ENCODE data around the gene PDE4D. TPM values are rescaled to one million over a fixed set of nuclear protein-coding genes. Genes with fewer than 3 reads are reported as not detected.

The PDE4D gene
- total RNA-seq, 4 donors from 2014 or later: 6.0 to 36.2 (median 10.0) TPM

DNA sequence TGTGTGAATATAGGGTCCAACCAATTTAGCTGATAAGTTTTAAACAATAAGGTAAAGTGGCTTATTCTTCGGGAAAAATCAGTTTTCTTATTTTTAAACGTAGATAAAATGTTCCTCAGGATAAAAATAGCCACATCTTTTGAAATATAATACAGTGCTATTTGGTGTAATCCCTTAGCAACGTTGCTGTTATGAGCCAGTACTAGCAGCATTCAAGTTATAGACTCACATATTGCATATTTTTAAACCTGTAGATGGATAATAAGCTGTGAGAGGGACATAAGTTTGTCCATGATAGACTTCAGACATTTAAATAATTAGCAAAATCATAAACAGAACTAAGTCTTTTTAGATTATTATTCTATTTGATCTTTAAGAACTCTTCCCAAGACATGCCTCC lies 6.3 kb downstream of the PDE4D start:
- Histone ChIP-seq H3K9me3 (no peaks in the 10 kb centered on the region), H3K36me3 (no peaks in the 10 kb centered on the region), H3K4me3 (no peak overlapping the region), H3K4me1 (no peaks in the 10 kb centered on the region), H3K27ac (no peak overlapping the region), H3K27me3 (peaks cover 0 to 6% (median 0%) of the 10 kb centered on the region in 4 donors)
- intact Hi-C loops (cut with DNase I): no loop called here
- no peak for DNase-seq
- 62% methylated on average over 3 of the region's 3 CpGs for WGBS, 2 donors
- TF ChIP-seq, protein P1, sequence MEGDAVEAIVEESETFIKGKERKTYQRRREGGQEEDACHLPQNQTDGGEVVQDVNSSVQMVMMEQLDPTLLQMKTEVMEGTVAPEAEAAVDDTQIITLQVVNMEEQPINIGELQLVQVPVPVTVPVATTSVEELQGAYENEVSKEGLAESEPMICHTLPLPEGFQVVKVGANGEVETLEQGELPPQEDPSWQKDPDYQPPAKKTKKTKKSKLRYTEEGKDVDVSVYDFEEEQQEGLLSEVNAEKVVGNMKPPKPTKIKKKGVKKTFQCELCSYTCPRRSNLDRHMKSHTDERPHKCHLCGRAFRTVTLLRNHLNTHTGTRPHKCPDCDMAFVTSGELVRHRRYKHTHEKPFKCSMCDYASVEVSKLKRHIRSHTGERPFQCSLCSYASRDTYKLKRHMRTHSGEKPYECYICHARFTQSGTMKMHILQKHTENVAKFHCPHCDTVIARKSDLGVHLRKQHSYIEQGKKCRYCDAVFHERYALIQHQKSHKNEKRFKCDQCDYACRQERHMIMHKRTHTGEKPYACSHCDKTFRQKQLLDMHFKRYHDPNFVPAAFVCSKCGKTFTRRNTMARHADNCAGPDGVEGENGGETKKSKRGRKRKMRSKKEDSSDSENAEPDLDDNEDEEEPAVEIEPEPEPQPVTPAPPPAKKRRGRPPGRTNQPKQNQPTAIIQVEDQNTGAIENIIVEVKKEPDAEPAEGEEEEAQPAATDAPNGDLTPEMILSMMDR (IDR thresholded peaks at IDR 0.05): no peak
- no peak for TF ChIP-seq POLR2A (IDR thresholded peaks at IDR 0.05)

DNA sequence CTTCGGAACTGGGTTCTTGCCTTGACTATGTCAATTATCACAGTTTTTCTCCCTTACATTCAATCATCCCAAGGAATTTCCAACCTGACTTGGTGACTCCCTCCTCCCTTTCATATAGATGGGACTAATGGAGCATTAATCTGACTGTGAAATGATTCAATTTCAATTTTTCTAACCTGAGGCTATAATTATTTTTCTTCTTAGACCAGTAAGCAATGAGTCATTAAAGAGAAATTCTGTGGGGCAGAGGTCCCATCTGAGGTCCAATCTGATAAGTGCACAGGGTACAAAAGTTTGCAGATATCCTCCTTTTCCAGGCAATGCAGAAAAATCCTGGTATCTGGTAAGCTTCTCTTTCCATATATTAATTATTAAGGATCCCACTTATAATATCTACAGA lies 18.9 kb downstream of the PDE4D start:
- DNase-seq: no peak
- Histone ChIP-seq H3K27ac (no peak overlapping the region), H3K4me3 (no peak overlapping the region), H3K36me3 (no peaks in the 10 kb centered on the region), H3K4me1 (no peaks in the 10 kb centered on the region), H3K27me3 (no peaks in the 10 kb centered on the region), H3K9me3 (no peaks in the 10 kb centered on the region)
- intact Hi-C loops (cut with DNase I): no loop called here
- 91 to 93% methylated on average over 1 of the region's 1 CpG for WGBS, 2 donors
- TF ChIP-seq, protein P1 (IDR thresholded peaks at IDR 0.05): no peak
- no peak for TF ChIP-seq POLR2A (IDR thresholded peaks at IDR 0.05)

DNA sequence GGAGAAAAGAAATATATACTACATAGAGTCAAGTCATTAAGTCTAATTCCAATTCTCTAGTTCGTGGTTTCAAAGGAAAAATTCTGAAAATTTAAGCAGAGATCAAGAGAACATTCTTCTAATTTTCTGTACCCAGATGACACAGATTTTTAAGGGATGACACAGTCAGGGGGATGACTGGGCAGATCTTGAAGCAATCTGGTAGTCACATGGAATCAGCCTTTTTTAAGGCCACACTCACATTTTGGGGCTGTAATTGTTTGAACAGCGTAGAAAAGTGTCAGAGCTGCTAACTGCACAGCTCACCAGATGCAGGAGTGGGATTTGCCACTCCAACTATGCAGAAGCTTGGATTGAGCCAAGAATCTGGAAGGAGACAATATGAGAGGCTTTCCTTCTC lies 20.4 kb downstream of the PDE4D start:
- Histone ChIP-seq H3K36me3 (no peaks in the 10 kb centered on the region), H3K27ac (no peak overlapping the region), H3K27me3 (no peaks in the 10 kb centered on the region), H3K9me3 (no peaks in the 10 kb centered on the region), H3K4me1 (no peaks in the 10 kb centered on the region), H3K4me3 (no peak overlapping the region)
- no peak for DNase-seq
- WGBS, 2 donors: 50 to 56% methylated on average over 1 to 2 of the region's 2 CpGs
- intact Hi-C loops (cut with DNase I): no loop called here
- TF ChIP-seq POLR2A (IDR thresholded peaks at IDR 0.05): no peak
- TF ChIP-seq, protein P1 (IDR thresholded peaks at IDR 0.05): no peak

DNA sequence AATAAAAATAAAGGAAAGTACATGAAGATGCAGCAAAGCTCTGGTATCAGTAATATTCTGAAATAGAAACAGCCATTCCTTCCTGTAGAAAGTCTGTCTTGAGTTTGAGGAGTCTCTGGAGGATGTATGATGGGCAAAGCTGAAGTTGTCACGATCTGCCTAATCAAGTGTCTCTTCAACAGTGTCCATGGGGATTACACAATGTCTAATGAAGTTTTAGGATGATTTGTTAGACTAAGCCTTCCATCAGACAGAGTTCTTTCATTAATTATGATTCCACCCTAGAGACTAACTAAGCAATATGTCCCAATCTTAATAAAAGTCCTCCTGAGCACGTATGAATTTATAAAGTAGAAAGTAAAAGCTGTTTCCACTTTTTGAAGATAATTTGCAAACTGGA lies 26.9 kb downstream of the PDE4D start:
- 49 to 56% methylated on average over 2 of the region's 2 CpGs for WGBS, 2 donors
- Histone ChIP-seq H3K27me3 (no peaks in the 10 kb centered on the region), H3K9me3 (no peaks in the 10 kb centered on the region), H3K27ac (no peak overlapping the region), H3K4me1 (no peaks in the 10 kb centered on the region), H3K4me3 (no peak overlapping the region), H3K36me3 (no peaks in the 10 kb centered on the region)
- intact Hi-C loops (cut with DNase I): no loop called here
- DNase-seq: no peak
- TF ChIP-seq, protein P1 (IDR thresholded peaks at IDR 0.05): no peak
- TF ChIP-seq POLR2A (IDR thresholded peaks at IDR 0.05): no peak

DNA sequence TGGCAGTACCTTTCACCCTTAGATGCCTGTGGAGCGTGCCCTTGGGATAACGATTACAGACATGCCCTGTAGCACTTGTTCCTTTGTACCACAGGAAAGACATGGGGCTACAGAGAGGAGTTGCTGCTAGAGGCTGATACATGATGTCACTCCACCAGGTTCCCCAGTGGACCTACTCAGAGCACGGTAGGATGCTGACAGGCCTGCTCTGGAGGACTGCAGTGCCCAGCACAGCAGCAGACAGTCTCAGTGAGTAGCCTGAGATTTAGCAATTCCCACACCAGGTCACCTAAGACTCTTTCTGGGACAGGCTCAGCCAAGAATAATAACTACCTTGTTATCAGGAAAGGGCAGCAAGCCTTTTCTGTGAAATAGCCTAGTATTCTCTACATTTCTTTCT lies 28.8 kb downstream of the PDE4D start:
- WGBS, 2 donors: 66 to 67% methylated on average over 2 to 3 of the region's 3 CpGs
- Histone ChIP-seq H3K36me3 (no peaks in the 10 kb centered on the region), H3K27me3 (no peaks in the 10 kb centered on the region), H3K27ac (no peak overlapping the region), H3K4me1 (no peaks in the 10 kb centered on the region), H3K4me3 (no peak overlapping the region), H3K9me3 (no peaks in the 10 kb centered on the region)
- intact Hi-C loops (cut with DNase I): no loop called here
- TF ChIP-seq POLR2A (IDR thresholded peaks at IDR 0.05): no peak
- TF ChIP-seq, protein P1 (IDR thresholded peaks at IDR 0.05): no peak
- no peak for DNase-seq

Data from esophagus squamous epithelium (tissue), 5 donors.